Transverse colon (tissue), 4 donors: ENCODE measurements around the gene HSPA4. TPM values are rescaled to one million over a fixed set of nuclear protein-coding genes. Genes with fewer than 3 reads are reported as not detected.
"Not testable (repeated sequence)": the region's sequence is repeated elsewhere in the genome, so short reads cannot be mapped to it uniquely, and the experiment has no call there.

Experiments
- DNase-seq: peaks from one replicate; pipeline ENCODE4 v3.0.0-alpha.2; 2019
- H3K27ac ChIP-seq, 4 donors: fragments of 200-600 bp; sonication (generic); 2 replicates each; pipeline ENCODE4 v1.5.1; 2016 to 2018; ENCODE audit warnings: inconsistent platforms in 4 of 4
- H3K27me3 ChIP-seq: fragments of 200-600 bp; sonication (generic); 2 replicates; pipeline ENCODE4 v1.5.1; 2017; ENCODE audit warnings: inconsistent platforms
- H3K36me3 ChIP-seq, 4 donors: fragments of 200-600 bp; sonication (generic); 2 replicates each; pipeline ENCODE4 v1.5.1; 2017 to 2019; ENCODE audit warnings: inconsistent platforms in 4 of 4
- H3K4me1 ChIP-seq, 4 donors: fragments of 200-600 bp; sonication (generic); 2 replicates each; pipeline ENCODE4 v1.5.1; 2017 to 2020; ENCODE audit warnings: inconsistent platforms in 4 of 4
- H3K4me3 ChIP-seq, 4 donors: fragments of 200-600 bp; sonication (generic); 1 replicate in 1 of 4; 2 replicates in 3 of 4; pipeline versions ENCODE4 v1.5.1 to v1.6.1; 2017 to 2019; ENCODE audit warnings: inconsistent platforms in 4 of 4
- H3K9me3 ChIP-seq, 2 donors: fragments of 200-600 bp; sonication (generic); 2 replicates each; pipeline ENCODE4 v1.5.1; 2017 to 2019; ENCODE audit warnings: inconsistent platforms in 2 of 2
- EP300 ChIP-seq: sonication (generic); formaldehyde crosslinking; IDR thresholded peaks from one replicate; pipeline ENCODE4 v1.6.1; 2017; ENCODE audit warnings: antibody characterized with exemption, low read depth
- POLR2A ChIP-seq: fragments of 450-650 bp; IDR thresholded peaks from one replicate; pipeline ENCODE4 v1.6.1; 2016; ENCODE audit warnings: antibody characterized with exemption, mild to moderate bottlenecking, moderate library complexity
- POLR2AphosphoS5 ChIP-seq, 3 donors: sonication (generic); formaldehyde crosslinking; IDR thresholded peaks; one replicate each; pipeline ENCODE4 v1.6.1; 2016; ENCODE audit warnings: antibody characterized with exemption in 3 of 3
- WGBS, 2 donors: methylation state at CpG; one replicate each; pipeline ENCODE4 v1.1.5; 2018; ENCODE audit warnings: low coverage in 1 of 2; 5-methylcytosine and 5-hydroxymethylcytosine counted together
- in situ Hi-C, 4 donors: fragments of 200-750 bp; cut with MboI; loops; one replicate each; pipeline versions ENCODE4 v1.15.0 to v1.15.1; 2017; ENCODE audit warnings: low sequenced_read_pairs in 3 of 4, low pct_ligation_motif_present in 1 of 4, low pct_unique_long_range_greater_than_20kb in 1 of 4
- intact Hi-C: fragments of 100-400 bp; cut with DNase I; formaldehyde crosslinking; loops from one replicate; pipeline ENCODE4 v1.15.1; 2023; ENCODE audit warnings: low total_unique reads
- total RNA-seq, 4 donors: library from RNA; depleted of rRNA; stranded (reverse); fragments of >200 nt; gene quantifications; one replicate each; pipeline ENCODE4 v1.1.0, GENCODE V29; 2016
- TF ChIP-seq, protein P1 (sequence below), 5 experiments: fragments of 200-600 bp in 3 of 5; fragments of 450-650 bp in 2 of 5; sonication (generic) in 3 of 5; IDR thresholded peaks; 1 replicate in 2 of 5; 2 replicates in 3 of 5; pipeline ENCODE4 v1.5.1; 2016 to 2017; ENCODE audit warnings: antibody characterized with exemption in 5 of 5, inconsistent platforms in 3 of 5, mild to moderate bottlenecking in 2 of 5, moderate library complexity in 1 of 5

Gene HSPA4
- total RNA-seq, 4 donors from 2014 or later = 34.4 to 52.5 (median 46.5) TPM

DNA sequence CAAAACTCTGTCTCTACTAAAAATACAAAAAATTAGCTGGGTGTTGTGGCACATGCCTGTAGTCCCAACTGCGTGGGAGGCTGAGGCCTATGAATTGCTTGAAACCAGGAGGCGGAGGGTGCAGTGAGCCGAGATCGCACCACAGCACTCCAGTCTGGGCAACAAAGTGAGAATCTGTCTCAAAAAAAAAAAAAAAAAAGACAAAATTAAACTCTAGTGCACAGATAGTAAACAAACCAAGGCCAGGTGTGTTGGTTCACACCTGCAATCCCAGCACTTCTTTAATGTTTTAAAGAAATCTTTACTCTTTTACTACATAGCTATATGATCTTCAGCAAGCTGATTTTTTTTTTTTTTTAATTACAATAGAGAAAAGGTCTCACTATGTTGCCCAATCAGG is 33.8 kb upstream of the HSPA4 start:
- Histone ChIP-seq H3K9me3 (no peaks in the 10 kb centered on the region), H3K36me3 (peaks cover 0 to 9% (median 3%) of the 10 kb centered on the region in 4 donors), H3K4me3 (no peak overlapping the region), H3K27me3 (no peaks in the 10 kb centered on the region), H3K27ac (no peak overlapping the region), H3K4me1 (peaks cover 0 to 5% (median 0%) of the 10 kb centered on the region in 4 donors)
- TF ChIP-seq, protein P1, sequence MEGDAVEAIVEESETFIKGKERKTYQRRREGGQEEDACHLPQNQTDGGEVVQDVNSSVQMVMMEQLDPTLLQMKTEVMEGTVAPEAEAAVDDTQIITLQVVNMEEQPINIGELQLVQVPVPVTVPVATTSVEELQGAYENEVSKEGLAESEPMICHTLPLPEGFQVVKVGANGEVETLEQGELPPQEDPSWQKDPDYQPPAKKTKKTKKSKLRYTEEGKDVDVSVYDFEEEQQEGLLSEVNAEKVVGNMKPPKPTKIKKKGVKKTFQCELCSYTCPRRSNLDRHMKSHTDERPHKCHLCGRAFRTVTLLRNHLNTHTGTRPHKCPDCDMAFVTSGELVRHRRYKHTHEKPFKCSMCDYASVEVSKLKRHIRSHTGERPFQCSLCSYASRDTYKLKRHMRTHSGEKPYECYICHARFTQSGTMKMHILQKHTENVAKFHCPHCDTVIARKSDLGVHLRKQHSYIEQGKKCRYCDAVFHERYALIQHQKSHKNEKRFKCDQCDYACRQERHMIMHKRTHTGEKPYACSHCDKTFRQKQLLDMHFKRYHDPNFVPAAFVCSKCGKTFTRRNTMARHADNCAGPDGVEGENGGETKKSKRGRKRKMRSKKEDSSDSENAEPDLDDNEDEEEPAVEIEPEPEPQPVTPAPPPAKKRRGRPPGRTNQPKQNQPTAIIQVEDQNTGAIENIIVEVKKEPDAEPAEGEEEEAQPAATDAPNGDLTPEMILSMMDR (IDR thresholded peaks at IDR 0.05) = no peak
- TF ChIP-seq EP300 (no peak), POLR2A (no peak), POLR2AphosphoS5 (IDR thresholded peaks at IDR 0.05) (no peak)
- intact Hi-C loops (no loop called here), in situ Hi-C loops (no loop called here)
- 76 to 77% methylated on average over 4 of the region's 4 CpGs for WGBS, 2 donors
- no peak for DNase-seq

DNA sequence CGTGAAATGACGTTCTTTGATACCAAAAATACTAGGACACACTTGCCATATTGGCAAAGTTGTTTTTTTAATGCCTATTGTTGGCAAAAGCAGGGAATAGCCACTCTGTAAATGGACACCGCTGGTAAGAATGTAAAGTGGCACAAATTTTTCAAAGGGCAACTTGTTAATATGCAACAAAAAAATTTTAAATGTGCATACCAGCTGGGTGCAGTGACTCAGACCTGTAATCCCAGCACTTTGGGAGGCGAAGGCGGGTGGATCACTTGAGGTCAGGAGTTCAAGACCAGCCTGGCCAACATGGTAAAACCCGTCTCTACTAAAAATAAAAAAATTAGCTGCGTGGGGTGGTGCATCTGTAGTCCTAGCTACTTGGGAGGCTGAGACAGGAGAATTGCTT is 32.3 kb upstream of the HSPA4 start:
- H3K27ac ChIP-seq, DNase-seq, in situ Hi-C loops, intact Hi-C loops, H3K27me3 ChIP-seq, H3K4me3 ChIP-seq, H3K36me3 ChIP-seq, H3K9me3 ChIP-seq, H3K4me1 ChIP-seq: not testable (repeated sequence)
- 92 to 95% methylated on average over 5 to 7 of the region's 7 CpGs for WGBS, 2 donors

DNA sequence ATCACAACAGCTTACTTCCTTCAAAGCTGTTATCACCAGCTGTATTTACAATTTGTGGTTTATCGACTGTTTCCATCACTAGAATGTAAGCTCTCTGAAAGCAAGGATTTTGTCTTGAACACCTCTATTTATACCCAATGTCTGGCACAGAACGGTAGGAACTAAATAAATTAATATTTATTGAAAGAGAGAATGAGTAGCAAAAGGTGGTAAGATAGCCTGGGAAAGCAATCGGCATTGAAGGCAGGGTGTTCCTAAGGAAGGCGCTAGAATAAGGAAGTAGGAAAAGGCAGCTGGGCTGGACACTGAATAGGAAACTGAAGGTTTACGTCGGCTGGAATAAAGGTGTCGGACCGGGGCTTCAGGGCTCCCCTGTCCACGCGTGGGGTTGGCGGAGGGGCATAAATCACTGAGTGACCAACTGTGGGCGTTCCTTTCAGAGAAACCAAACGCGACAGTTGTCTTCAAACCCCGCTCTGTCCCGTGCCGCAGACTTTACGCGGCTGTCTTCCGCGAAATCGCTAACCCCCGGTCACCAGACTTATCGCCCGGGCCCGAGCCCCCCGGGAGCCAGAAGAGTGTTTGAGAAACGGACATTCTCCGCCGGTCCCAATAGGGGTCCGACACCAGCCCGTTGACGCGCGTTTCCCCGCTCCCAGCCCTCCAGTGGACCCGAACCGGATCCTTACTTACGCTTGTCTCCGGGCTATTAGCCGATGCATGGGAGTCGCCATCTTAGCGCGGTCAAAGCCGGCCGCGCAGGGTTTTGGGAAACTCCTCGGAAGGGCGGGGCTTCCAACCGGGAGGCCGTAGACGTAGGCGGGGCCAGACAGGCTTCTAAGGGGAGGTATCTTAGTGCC is 25.8 kb upstream of the HSPA4 start, which contains the start of gene ZCCHC10:
TSS of gene ZCCHC10 (minus strand) at position 746 of the 860 bp plus-strand sequence. CDS start at position 734, 12 bp downstream.
- peak; percentile 95 for DNase-seq
- Histone ChIP-seq H3K9me3 (no peaks in the 10 kb centered on the region), H3K27me3 (no peaks in the 10 kb centered on the region), H3K4me3 (peak within 1 kb of the TSS; percentile 82 to 95 (median 86)), H3K4me1 (peaks cover 3 to 32% (median 15%) of the 10 kb centered on the region in 4 donors), H3K27ac (peak within 1 kb of the TSS; percentile 93 to 99 (median 96)), H3K36me3 (peaks cover 0 to 6% (median 3%) of the 10 kb centered on the region in 4 donors)
- TF ChIP-seq POLR2AphosphoS5 (IDR thresholded peaks at IDR 0.05) (peak; percentile 82 to 87 (median 84)), EP300 (no peak), POLR2A (peak; percentile 82)
- TF ChIP-seq, protein P1 (IDR thresholded peaks at IDR 0.05) = no peak
- in situ Hi-C loops = no loop called here
- 1 to 2% methylated on average over 5 to 41 of the region's 53 CpGs for WGBS, 2 donors
- intact Hi-C loops = loop anchor here (10.0 kb wide), 1 partner anchor 621 kb away; no protein-coding TSS in a partner anchor

DNA sequence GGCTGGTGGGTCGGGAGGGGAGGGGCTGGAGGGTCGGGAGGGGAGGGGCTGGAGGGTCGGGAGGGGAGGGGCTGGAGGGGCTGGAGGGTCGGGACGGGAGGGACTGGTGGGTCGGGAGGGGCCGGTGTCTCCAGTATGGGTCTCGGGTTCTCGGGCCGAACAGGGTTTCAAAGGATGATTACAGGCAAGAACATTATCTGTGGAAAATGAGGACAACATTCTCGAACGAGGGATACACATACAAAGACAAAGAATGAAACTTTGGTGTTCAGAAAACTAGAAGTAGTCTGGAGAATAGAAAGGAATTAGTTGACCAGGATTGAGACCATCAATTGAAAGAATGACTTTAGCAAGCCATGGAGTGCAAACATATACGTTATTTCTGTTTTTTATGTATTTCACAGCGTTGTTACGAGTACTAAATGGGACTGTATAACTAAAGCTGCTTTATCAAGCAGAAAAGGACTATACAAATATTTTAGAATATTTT is 25.1 kb upstream of the HSPA4 start:
- Histone ChIP-seq H3K4me3 (peak overlapping the region; percentile 82 to 95 (median 86)), H3K9me3 (no peaks in the 10 kb centered on the region), H3K27ac (peak overlapping the region; percentile 93 to 99 (median 96)), H3K4me1 (peaks cover 3 to 32% (median 15%) of the 10 kb centered on the region in 4 donors), H3K27me3 (no peaks in the 10 kb centered on the region), H3K36me3 (peaks cover 0 to 6% (median 2%) of the 10 kb centered on the region in 4 donors)
- intact Hi-C loops (loop anchor here (10.0 kb wide), 1 partner anchor 622 kb away; no protein-coding TSS in a partner anchor), in situ Hi-C loops (no loop called here)
- no peak for DNase-seq
- 6 to 13% methylated on average over 3 to 15 of the region's 15 CpGs for WGBS, 2 donors
- TF ChIP-seq POLR2AphosphoS5 (IDR thresholded peaks at IDR 0.05) = no peak
- TF ChIP-seq POLR2A = no peak
- TF ChIP-seq, protein P1 (IDR thresholded peaks at IDR 0.05) = no peak
